WTC11 (cell line): ENCODE measurements around the gene NEDD4L.

ENCODE experiments used
- AFF4 ChIP-seq: sonication (generic); formaldehyde crosslinking; IDR thresholded peaks from 2 replicates; pipeline ENCODE4 v1.8.1; 2023; ENCODE audit warnings: mild to moderate bottlenecking, missing genetic modification reagents, borderline replicate concordance
- FOXK1 ChIP-seq: sonication (generic); formaldehyde crosslinking; IDR thresholded peaks from 2 replicates; pipeline ENCODE4 v1.8.0; 2022; ENCODE audit warnings: mild to moderate bottlenecking, moderate library complexity, missing genetic modification reagents
- MAX ChIP-seq: sonication (generic); formaldehyde crosslinking; IDR thresholded peaks from 2 replicates; pipeline ENCODE4 v1.8.0; 2022; ENCODE audit warnings: mild to moderate bottlenecking, missing genetic modification reagents
- NR3C1 ChIP-seq: sonication (generic); formaldehyde crosslinking; conservative IDR thresholded peaks from 2 replicates; pipeline ENCODE4 v1.8.1; 2023; ENCODE audit warnings: low read depth, mild to moderate bottlenecking, missing genetic modification reagents
- SOX15 ChIP-seq: fragments of 250-450 bp; sonication (Bioruptor Pico); IDR thresholded peaks from 2 replicates; pipeline ENCODE4 v1.9.0; 2021; ENCODE audit warnings: mild to moderate bottlenecking
- TCF7 ChIP-seq: sonication (generic); formaldehyde crosslinking; IDR thresholded peaks from 2 replicates; pipeline ENCODE4 v1.8.0; 2022; ENCODE audit warnings: mild to moderate bottlenecking, low read depth, missing genetic modification reagents, moderate library complexity
- ZMAT4 ChIP-seq: fragments of 250-450 bp; sonication (Bioruptor Pico); IDR thresholded peaks from 2 replicates; pipeline ENCODE4 v1.9.0; 2021; ENCODE audit warnings: mild to moderate bottlenecking
- ZNF317 ChIP-seq: sonication (generic); formaldehyde crosslinking; IDR thresholded peaks from 2 replicates; pipeline ENCODE4 v1.8.1; 2023; ENCODE audit warnings: low read depth, mild to moderate bottlenecking, moderate library complexity, missing genetic modification reagents, borderline replicate concordance
- ZNF396 ChIP-seq: fragments of 250-450 bp; sonication (Bioruptor Pico); IDR thresholded peaks from 2 replicates; pipeline ENCODE4 v1.8.0; 2021; ENCODE audit warnings: mild to moderate bottlenecking, moderate library complexity, borderline replicate concordance
- TF ChIP-seq, protein P1 (sequence below): fragments of 200-600 bp; IDR thresholded peaks from 2 replicates; pipeline ENCODE4 v1.8.0; 2022; ENCODE audit warnings: antibody characterized with exemption
- TF ChIP-seq, protein P2 (sequence below): sonication (generic); formaldehyde crosslinking; IDR thresholded peaks from 2 replicates; pipeline ENCODE4 v1.8.1; 2023; ENCODE audit warnings: mild to moderate bottlenecking, missing genetic modification reagents, moderate library complexity

DNA sequence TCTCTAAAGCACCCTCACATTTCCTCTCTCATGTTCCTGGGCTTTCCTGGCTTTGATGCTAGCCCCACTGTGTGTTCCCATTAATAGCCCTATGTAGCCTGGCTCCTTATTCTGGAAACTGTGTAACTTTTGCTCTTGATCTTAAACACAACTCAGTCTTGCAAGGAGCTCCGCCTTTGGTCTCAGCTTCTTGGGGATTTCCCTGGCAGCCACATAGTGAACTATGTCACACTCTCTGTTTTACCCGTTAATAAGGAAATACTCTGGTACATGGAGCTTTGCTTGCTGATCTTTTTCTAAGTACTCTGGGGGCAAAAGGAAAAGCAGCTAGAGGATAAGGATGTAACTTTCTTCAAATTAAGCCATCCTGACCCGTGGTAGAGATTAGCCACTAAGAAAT, 259.3 kb downstream of the NEDD4L start:
- TF ChIP-seq, protein P1, sequence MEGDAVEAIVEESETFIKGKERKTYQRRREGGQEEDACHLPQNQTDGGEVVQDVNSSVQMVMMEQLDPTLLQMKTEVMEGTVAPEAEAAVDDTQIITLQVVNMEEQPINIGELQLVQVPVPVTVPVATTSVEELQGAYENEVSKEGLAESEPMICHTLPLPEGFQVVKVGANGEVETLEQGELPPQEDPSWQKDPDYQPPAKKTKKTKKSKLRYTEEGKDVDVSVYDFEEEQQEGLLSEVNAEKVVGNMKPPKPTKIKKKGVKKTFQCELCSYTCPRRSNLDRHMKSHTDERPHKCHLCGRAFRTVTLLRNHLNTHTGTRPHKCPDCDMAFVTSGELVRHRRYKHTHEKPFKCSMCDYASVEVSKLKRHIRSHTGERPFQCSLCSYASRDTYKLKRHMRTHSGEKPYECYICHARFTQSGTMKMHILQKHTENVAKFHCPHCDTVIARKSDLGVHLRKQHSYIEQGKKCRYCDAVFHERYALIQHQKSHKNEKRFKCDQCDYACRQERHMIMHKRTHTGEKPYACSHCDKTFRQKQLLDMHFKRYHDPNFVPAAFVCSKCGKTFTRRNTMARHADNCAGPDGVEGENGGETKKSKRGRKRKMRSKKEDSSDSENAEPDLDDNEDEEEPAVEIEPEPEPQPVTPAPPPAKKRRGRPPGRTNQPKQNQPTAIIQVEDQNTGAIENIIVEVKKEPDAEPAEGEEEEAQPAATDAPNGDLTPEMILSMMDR: no peak
- TF ChIP-seq ZNF396 (CRISPR knock-in tag): no peak
- TF ChIP-seq NR3C1 (CRISPR knock-in tag): no peak
- no peak for TF ChIP-seq MAX
- no peak for TF ChIP-seq SOX15 (CRISPR knock-in tag)
- TF ChIP-seq FOXK1 (CRISPR knock-in tag): no peak
- TF ChIP-seq ZNF317 (CRISPR knock-in tag): no peak
- TF ChIP-seq, protein P2, sequence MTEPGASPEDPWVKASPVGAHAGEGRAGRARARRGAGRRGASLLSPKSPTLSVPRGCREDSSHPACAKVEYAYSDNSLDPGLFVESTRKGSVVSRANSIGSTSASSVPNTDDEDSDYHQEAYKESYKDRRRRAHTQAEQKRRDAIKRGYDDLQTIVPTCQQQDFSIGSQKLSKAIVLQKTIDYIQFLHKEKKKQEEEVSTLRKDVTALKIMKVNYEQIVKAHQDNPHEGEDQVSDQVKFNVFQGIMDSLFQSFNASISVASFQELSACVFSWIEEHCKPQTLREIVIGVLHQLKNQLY: no peak
- no peak for TF ChIP-seq TCF7 (CRISPR knock-in tag)
- no peak for TF ChIP-seq AFF4 (CRISPR knock-in tag)
- no peak for TF ChIP-seq ZMAT4
